Large intestine (tissue), 3 donors: Measurements from ENCODE around the gene ANKRD33B. TPM values are rescaled to one million over a fixed set of nuclear protein-coding genes. Genes with fewer than 3 reads are reported as not detected.
"Not testable (repeated sequence)": the region's sequence is repeated elsewhere in the genome, so short reads cannot be mapped to it uniquely, and the experiment has no call there.

ENCODE experiments used
- DNase-seq, 2 donors: peaks; one replicate each; pipeline versions ENCODE4 v3.0.0 to v3.0.0-alpha.2; 2013
- H3K27ac ChIP-seq: one replicate; pipeline ENCODE4 v1.5.1; 2013; ENCODE audit warnings: low read length
- H3K27me3 ChIP-seq: 2 replicates; pipeline ENCODE4 v1.6.1; 2013; ENCODE audit warnings: low read length; ENCODE audit not compliant: control insufficient read depth, insufficient read depth
- H3K36me3 ChIP-seq: 2 replicates; pipeline ENCODE4 v1.6.1; 2013; ENCODE audit warnings: low read length; ENCODE audit not compliant: control insufficient read depth, insufficient read depth
- H3K4me1 ChIP-seq: one replicate; pipeline ENCODE4 v1.6.1; 2013; ENCODE audit warnings: low read length; ENCODE audit not compliant: control insufficient read depth, insufficient read depth
- H3K4me3 ChIP-seq: one replicate; pipeline ENCODE4 v1.5.1; 2013; ENCODE audit warnings: low read length
- H3K9me3 ChIP-seq: one replicate; pipeline ENCODE4 v1.6.1; 2013; ENCODE audit warnings: mild to moderate bottlenecking, low read depth, low read length, moderate library complexity; ENCODE audit not compliant: control insufficient read depth
- WGBS: methylation state at CpG from one replicate; pipeline ENCODE4 v1.1.5; 2013; ENCODE audit warnings: low lambda C conversion rate; ENCODE audit not compliant: insufficient coverage; 5-methylcytosine and 5-hydroxymethylcytosine counted together
- polyA plus RNA-seq: library from polyadenylated mRNA; unstranded; fragments of 120-200 nt; gene quantifications from one replicate; pipeline ENCODE4 v1.2.1, GENCODE V29; 2013

Gene ANKRD33B
- polyA plus RNA-seq, 1 donor, result 0.88 TPM

DNA sequence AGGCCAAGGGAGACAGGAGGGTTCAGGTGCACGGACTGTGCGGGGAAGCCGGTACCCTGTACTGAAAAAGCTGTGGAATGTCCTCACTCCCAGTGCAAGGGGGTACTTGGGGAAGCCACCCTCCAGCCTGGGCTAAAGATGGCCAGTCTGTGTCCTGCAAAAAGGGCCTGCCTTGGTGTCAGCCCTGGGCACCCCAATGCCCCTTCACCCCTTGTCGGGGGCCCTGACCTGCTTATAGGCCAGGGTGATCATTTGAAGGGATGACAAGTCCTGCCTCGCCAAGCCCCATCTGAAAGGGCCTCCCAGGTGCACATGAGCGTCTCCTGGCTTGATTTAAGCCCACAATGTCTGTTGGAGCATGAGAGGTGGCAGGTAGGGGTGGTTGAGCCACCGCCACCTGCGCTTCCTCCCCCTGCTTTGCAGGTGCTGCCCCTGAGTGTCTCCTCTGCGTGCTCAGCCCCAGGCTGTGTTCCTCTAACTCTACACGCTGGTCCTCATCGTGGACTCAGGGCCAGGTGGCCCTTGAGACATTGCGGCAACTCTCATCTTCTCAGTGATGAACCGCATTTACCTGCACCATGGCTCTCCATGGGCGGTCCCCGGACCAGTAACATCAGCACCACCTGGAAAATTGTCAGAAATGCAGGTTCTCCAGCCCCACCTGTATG is 97.0 kb downstream of the ANKRD33B start:
- no CpG with 5 or more reads among the region's 15 CpGs for WGBS

DNA sequence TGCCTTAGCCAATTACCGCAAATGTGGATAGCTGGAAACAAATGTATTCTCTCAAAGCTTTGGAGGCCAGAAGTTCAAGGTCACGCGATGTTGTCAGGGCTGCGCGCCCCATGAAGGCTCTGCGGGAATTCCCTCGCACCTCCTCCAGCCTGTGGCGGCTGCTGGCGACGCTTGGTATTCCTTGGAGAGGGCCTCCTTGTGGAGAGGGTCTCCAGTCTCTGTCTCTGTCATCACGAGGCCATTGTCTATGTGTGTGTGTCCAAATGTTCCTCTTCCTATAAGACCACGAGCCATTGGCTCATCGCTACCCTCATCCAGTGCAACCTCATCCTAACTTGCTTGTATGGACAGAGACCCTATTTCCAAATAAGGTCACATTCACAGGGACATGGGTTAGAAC is 97.5 kb downstream of the ANKRD33B start:
- WGBS, result 100% methylated on average over 2 of the region's 13 CpGs
- H3K27ac ChIP-seq, result no peak overlapping the region
- peaks cover under 1% of the 10 kb centered on the region for H3K27me3 ChIP-seq
- H3K4me3 ChIP-seq, result no peak overlapping the region
- H3K9me3 ChIP-seq, result no peaks in the 10 kb centered on the region
- DNase-seq, result no peak
- H3K36me3 ChIP-seq, result no peaks in the 10 kb centered on the region
- no peaks in the 10 kb centered on the region for H3K4me1 ChIP-seq

More for the DNA sequence above, 97.0 kb downstream of the ANKRD33B start:
- Histone ChIP-seq H3K27ac (no peak overlapping the region), H3K9me3 (no peaks in the 10 kb centered on the region), H3K27me3 (peaks cover 5% of the 10 kb centered on the region), H3K4me1 (no peaks in the 10 kb centered on the region), H3K36me3 (no peaks in the 10 kb centered on the region), H3K4me3 (no peak overlapping the region)
- DNase-seq, result no peak

DNA sequence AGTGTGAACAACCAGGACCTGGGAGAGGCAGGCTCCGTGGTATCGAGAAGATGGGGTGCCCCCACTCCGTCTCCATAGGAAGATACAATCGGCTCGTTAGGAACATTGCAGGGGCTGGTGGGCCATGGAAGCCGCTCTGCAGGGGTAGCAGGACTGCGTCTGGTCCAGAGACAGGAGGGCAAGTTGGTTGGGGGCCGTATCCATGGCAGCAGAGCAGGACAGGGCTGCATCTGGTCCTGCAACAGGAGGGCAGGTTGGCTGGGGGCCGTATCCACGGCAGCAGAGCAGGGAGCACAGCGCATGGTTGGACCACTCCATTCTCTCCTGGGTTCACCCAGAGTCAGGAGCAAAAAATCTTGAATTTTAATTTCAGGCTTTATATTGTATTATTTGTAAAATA is 98.2 kb downstream of the ANKRD33B start:
- Histone ChIP-seq H3K27me3 (no peaks in the 10 kb centered on the region), H3K27ac (no peak overlapping the region)
- no CpG with 5 or more reads among the region's 11 CpGs for WGBS

DNA sequence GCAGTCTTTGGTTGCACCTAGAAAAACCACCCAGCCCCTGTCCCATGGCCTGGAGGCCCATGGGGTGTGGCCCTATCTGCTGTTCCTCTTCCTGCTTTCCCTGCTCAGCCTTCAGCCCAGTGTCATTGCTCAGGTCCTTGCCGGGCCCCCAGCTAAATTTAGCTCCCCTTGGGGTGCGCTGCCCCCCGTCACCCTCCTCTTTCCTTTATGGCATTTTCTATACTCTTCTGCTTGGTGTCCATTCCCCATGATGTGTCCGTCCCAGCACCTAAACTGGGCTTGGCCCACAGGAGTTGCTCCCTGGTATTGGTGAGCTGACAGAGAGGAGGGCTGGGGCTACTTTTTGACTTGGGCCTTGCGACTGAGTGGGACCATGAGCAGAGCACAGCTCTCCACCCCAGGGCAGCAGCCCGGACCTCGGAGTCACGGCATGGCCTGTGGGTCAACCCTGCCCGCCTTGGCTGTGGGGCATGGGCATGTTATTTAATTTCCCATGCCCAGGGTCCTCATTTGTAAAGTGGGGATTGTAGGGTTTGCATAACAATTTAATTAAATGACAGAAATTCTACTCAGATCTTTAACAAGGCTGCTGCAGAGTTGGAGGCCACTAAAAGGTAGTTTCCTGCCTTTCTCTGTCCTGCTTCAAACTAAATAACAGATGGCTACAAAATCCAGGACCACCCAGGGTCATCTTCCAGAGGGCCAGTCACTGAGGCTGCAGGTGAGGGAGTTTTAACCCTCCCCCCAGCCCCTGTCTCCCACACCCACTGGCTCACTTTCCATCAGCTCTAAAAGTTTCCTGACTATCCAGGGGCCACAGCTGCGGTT is 99.0 kb downstream of the ANKRD33B start:
- DNase-seq, result no peak
- WGBS, result 87% methylated on average over 3 of the region's 10 CpGs
- H3K4me3 ChIP-seq, result no peak overlapping the region
- no peaks in the 10 kb centered on the region for H3K36me3 ChIP-seq
- H3K27me3 ChIP-seq, result no peaks in the 10 kb centered on the region
- H3K9me3 ChIP-seq, result no peaks in the 10 kb centered on the region
- H3K27ac ChIP-seq, result no peak overlapping the region
- no peaks in the 10 kb centered on the region for H3K4me1 ChIP-seq

More for the DNA sequence above, 98.2 kb downstream of the ANKRD33B start:
- Histone ChIP-seq H3K36me3 (no peaks in the 10 kb centered on the region), H3K4me1 (no peaks in the 10 kb centered on the region), H3K4me3 (no peak overlapping the region), H3K9me3 (no peaks in the 10 kb centered on the region)
- no peak for DNase-seq

DNA sequence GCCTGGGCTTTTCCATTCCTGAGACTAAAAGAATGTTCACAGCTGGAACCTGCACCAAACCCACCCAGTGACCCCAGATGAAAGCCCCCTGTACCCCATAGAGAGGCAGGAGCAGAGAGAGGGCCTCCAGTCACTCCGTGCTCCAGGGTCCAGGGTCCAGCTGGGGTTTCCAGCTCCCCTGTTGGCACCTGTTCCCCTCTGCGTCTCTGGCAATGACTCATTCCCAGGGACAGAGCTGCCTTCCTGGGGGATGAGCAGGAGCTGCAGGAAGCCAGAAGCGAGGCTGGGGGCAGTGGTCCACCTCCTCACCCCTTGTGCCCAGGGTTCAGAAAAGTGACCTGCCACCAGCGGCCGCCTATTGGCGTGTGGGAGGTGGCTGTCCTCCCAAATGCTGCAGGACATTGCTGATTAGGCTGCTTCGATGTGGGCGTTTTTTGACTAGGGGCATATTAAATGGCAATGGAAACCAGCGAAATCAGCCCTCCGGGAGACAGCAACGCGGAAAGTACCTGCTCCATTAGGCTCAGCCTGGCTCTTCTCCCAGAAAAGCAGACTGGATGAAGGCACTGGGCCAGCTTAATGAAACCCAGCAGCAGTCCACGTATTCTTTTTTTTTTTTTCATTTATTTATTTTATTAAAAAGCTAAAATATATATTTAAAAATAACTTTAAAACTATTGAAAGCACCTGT is 99.8 kb downstream of the ANKRD33B start:
- H3K27ac ChIP-seq, result no peak overlapping the region
- DNase-seq, result peak in 1 of 2 donors; percentile 39
- 76% methylated on average over 4 of the region's 13 CpGs for WGBS

DNA sequence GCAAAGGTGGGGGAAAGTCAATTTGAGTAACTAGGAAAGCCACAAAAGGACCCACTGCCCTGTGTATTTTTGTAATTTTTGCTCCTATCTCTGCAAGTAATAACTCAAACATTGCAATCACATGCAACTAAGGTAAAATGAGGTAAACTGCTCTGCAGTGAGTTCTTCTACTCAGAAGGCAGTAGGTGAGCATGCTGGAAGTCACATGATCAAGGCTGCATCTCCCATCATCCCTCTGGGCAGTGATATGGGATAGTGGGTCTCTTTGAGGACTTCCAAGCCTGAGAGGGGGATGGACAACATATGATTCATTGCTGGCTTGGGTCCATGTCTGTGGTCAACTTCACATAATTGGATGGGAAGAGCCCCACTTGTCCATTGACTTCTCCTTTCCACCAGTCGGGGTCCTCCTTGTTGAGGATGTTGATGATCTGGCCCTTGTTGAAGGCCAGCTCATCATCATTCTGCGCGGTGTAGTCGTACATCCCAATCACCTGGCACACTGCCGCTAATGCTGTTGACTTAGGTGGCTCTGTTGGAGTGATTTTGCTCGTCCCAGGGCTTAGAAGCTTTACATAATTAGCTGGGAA is 100.4 kb downstream of the ANKRD33B start:
- no CpG with 5 or more reads among the region's 6 CpGs for WGBS
- not testable (repeated sequence) for H3K36me3 ChIP-seq, H3K4me3 ChIP-seq, H3K4me1 ChIP-seq, H3K9me3 ChIP-seq, H3K27me3 ChIP-seq, DNase-seq, H3K27ac ChIP-seq

More for the DNA sequence above, 99.8 kb downstream of the ANKRD33B start:
- Histone ChIP-seq H3K4me3 (no peak overlapping the region), H3K9me3 (no peaks in the 10 kb centered on the region), H3K4me1 (no peaks in the 10 kb centered on the region), H3K36me3 (no peaks in the 10 kb centered on the region), H3K27me3 (no peaks in the 10 kb centered on the region)

DNA sequence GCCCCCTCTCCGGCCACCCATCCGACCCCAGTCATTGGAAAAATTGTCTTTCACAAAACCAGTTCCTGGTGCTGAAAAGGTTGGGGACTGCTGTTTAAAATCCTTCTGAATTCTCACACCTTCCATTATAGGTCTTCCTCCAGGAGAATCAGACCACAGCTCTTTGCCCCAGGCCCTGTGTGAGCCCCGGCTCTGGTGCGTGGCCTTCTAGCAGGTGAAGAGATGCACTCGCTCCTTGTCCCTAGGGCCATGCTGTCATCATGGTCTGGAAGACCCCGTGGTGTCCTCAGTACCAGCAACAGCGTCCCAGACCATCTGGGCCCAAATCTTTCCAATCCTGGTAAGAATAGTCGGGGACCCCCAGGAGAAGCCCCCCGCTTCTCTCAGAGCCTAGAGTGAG is 101.9 kb downstream of the ANKRD33B start:
- DNase-seq, result no peak
- H3K4me3 ChIP-seq, result no peak overlapping the region
- no peak overlapping the region for H3K27ac ChIP-seq
- H3K9me3 ChIP-seq, result no peaks in the 10 kb centered on the region
- H3K27me3 ChIP-seq, result no peaks in the 10 kb centered on the region
- no CpG with 5 or more reads among the region's 9 CpGs for WGBS
- H3K36me3 ChIP-seq, result no peaks in the 10 kb centered on the region
- H3K4me1 ChIP-seq, result no peaks in the 10 kb centered on the region

DNA sequence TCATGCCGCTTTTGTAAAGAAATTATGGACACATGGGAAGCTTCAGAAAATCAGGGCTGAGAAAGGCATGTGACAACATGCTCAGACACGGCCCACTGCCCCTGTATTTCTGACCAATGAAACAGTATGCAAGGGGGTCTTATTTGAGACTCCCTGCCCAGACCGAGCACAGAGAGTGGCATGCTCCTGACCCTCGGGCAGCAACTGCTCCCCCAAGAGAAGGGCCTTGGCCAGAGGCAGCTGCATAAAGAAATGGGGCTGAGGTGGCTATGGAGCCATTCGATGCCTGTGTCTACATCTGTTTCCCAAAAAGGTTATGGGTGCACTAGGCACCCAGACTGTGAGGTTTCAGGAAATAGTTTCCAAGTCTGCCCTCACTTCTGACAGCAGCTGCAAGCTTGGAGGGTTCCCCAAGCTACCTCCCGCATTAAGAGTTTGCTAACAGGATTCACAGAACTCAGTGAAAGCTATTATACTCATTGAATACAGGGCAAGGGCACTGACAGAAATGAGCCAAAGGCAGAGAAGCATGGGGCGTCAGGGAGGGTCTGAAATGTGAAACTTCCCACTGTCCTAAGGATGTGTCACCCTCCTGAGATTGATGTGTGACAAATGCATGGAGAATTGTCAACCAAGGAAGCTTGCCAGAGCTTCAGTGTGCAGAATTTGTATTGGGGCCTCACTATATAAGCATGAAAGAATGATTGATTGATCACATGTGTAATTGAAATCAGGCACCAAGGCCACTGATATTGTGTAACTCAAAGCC is 102.8 kb downstream of the ANKRD33B start:
- H3K4me1 ChIP-seq, result no peaks in the 10 kb centered on the region
- H3K27me3 ChIP-seq, result no peaks in the 10 kb centered on the region
- no peaks in the 10 kb centered on the region for H3K36me3 ChIP-seq
- H3K27ac ChIP-seq, result no peak overlapping the region
- no peak for DNase-seq
- WGBS, result no CpG with 5 or more reads among the region's 7 CpGs
- no peak overlapping the region for H3K4me3 ChIP-seq
- no peaks in the 10 kb centered on the region for H3K9me3 ChIP-seq

DNA sequence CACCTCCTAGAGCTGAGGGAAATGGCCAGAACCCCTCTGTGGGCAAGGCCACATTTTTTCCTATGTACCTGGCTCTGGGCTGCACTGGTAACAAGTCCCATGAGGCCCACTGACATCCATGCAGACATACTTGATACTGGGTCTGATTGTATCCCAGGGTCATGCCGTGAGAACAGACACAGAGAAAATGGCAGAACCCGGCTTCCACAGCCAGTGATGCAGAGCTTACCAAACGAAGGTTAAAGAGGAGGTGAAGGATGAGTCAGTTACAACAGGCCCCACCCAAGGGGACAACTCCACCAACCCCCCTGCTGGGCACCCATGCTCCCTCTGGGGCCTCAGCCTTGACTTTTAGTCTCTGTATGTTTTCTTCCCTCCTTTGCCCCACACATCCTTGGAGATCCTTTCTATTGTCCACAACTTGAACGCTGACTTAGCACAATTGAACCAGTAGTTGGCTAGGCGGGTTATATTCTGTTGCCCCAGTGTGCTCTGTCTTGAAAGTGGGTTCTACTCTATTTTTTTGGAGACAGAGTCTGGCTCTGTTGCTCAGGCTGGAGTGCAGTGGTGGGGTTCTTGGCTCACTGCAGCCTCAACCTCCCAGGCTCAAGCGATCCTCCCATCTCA is 103.7 kb downstream of the ANKRD33B start:
- H3K36me3 ChIP-seq, result no peaks in the 10 kb centered on the region
- WGBS, result no CpG with 5 or more reads among the region's 6 CpGs
- H3K4me3 ChIP-seq, result no peak overlapping the region
- no peaks in the 10 kb centered on the region for H3K9me3 ChIP-seq
- H3K27ac ChIP-seq, result no peak overlapping the region
- DNase-seq, result no peak
- H3K4me1 ChIP-seq, result no peaks in the 10 kb centered on the region
- H3K27me3 ChIP-seq, result no peaks in the 10 kb centered on the region
